Breast epithelium (tissue), 4 donors: ENCODE results near the gene CPM. TPM values are rescaled to one million over a fixed set of nuclear protein-coding genes. Genes with fewer than 3 reads are reported as not detected.

Experiments
- DNase-seq, 2 donors: peaks; one replicate each; pipeline ENCODE4 v3.0.0-alpha.2; 2019; ENCODE audit warnings: low spot score in 2 of 2
- H3K27ac ChIP-seq, 2 donors: fragments of 200-600 bp; sonication (generic) in 1 of 2; one replicate each; pipeline ENCODE4 v1.5.1; 2016 to 2019; ENCODE audit warnings: mild to moderate bottlenecking in 1 of 2
- H3K27me3 ChIP-seq, 2 donors: fragments of 200-600 bp; sonication (generic) in 1 of 2; one replicate each; pipeline versions ENCODE4 v1.5.1 to v1.6.0; 2017 to 2019; ENCODE audit warnings: control low read depth in 1 of 2, mild to moderate bottlenecking in 1 of 2
- H3K36me3 ChIP-seq: fragments of 200-600 bp; one replicate; pipeline ENCODE4 v1.5.1; 2019
- H3K4me1 ChIP-seq, 2 donors: fragments of 200-600 bp; sonication (generic); one replicate each; pipeline ENCODE4 v1.5.1; 2016 to 2019; ENCODE audit warnings: control low read depth in 1 of 2
- H3K4me3 ChIP-seq, 3 donors: fragments of 200-600 bp; sonication (generic); 1 replicate in 2 of 3; 2 replicates in 1 of 3; pipeline ENCODE4 v1.5.1; 2016 to 2019; ENCODE audit warnings: mild to moderate bottlenecking in 3 of 3, moderate library complexity in 2 of 3
- H3K9me3 ChIP-seq, 2 donors: fragments of 200-600 bp; sonication (generic) in 1 of 2; one replicate each; pipeline ENCODE4 v1.5.1; 2016 to 2019; ENCODE audit warnings: control low read depth in 1 of 2
- CTCF ChIP-seq, 3 donors: fragments of 450-650 bp; IDR thresholded peaks; one replicate each; pipeline ENCODE4 v1.5.1; 2016 to 2017; ENCODE audit warnings: antibody characterized with exemption in 3 of 3, mild to moderate bottlenecking in 3 of 3, moderate library complexity in 3 of 3
- POLR2A ChIP-seq: fragments of 450-650 bp; IDR thresholded peaks from one replicate; pipeline ENCODE4 v1.6.1; 2016; ENCODE audit warnings: antibody characterized with exemption, mild to moderate bottlenecking, moderate library complexity
- POLR2AphosphoS5 ChIP-seq, 3 donors: sonication (generic); formaldehyde crosslinking; IDR thresholded peaks; one replicate each; pipeline ENCODE4 v1.6.1; 2017; ENCODE audit warnings: antibody characterized with exemption in 3 of 3
- intact Hi-C: fragments of 100-400 bp; cut with DNase I; formaldehyde crosslinking; loops from one replicate; pipeline ENCODE4 v1.15.1; 2023; ENCODE audit warnings: low total_unique reads
- total RNA-seq, 3 donors: library from RNA; depleted of rRNA; stranded (reverse); fragments of >200 nt; gene quantifications; one replicate each; pipeline ENCODE4 v1.1.0, GENCODE V29; 2016

The CPM gene
- total RNA-seq, 3 donors from 2014 or later: 63.4 to 1,281 (median 78.3) TPM

GRCh38 chr12:68911197-68911718 lies 21.7 kb downstream of the CPM start:
- Histone ChIP-seq H3K4me3 (no peak overlapping the region), H3K36me3 (no peaks in the 10 kb centered on the region), H3K9me3 (no peaks in the 10 kb centered on the region), H3K27ac (no peak overlapping the region), H3K4me1 (no peaks in the 10 kb centered on the region), H3K27me3 (no peaks in the 10 kb centered on the region)
- no peak for DNase-seq
- no peak for TF ChIP-seq CTCF (IDR thresholded peaks at IDR 0.05)
- TF ChIP-seq POLR2A: no peak
- no peak for TF ChIP-seq POLR2AphosphoS5 (IDR thresholded peaks at IDR 0.05)
- intact Hi-C loops: loop anchor here (10.0 kb wide), 1 partner anchor 1216 kb away; no protein-coding TSS in a partner anchor

- no peaks in the 10 kb centered on the region for H3K9me3 ChIP-seq
Measured at GRCh38 chr12:68910128-68910527, 22.8 kb downstream of the CPM start.

GRCh38 chr12:68908076-68908475 lies 24.9 kb downstream of the CPM start:
- Histone ChIP-seq H3K27ac (no peak overlapping the region), H3K36me3 (no peaks in the 10 kb centered on the region), H3K4me1 (no peaks in the 10 kb centered on the region), H3K4me3 (no peak overlapping the region), H3K9me3 (no peaks in the 10 kb centered on the region), H3K27me3 (no peaks in the 10 kb centered on the region)
- no peak for DNase-seq
- no peak for TF ChIP-seq CTCF (IDR thresholded peaks at IDR 0.05)
- TF ChIP-seq POLR2A: no peak
- intact Hi-C loops: no loop called here

More at GRCh38 chr12:68910128-68910527, 22.8 kb downstream of the CPM start:
- intact Hi-C loops: loop anchor here (10.0 kb wide), 1 partner anchor 1215 kb away; no protein-coding TSS in a partner anchor
- no peaks in the 10 kb centered on the region for H3K36me3 ChIP-seq
- DNase-seq: no peak
- H3K4me3 ChIP-seq: no peak overlapping the region
- no peak overlapping the region for H3K27ac ChIP-seq
- TF ChIP-seq POLR2AphosphoS5 (IDR thresholded peaks at IDR 0.05): no peak
- no peak for TF ChIP-seq CTCF (IDR thresholded peaks at IDR 0.05)
- no peak for TF ChIP-seq POLR2A
- H3K27me3 ChIP-seq: no peaks in the 10 kb centered on the region
- no peaks in the 10 kb centered on the region for H3K4me1 ChIP-seq

GRCh38 chr12:68905733-68906132 lies 27.2 kb downstream of the CPM start:
- Histone ChIP-seq H3K27ac (no peak overlapping the region), H3K36me3 (no peaks in the 10 kb centered on the region), H3K27me3 (no peaks in the 10 kb centered on the region), H3K9me3 (no peaks in the 10 kb centered on the region), H3K4me1 (no peaks in the 10 kb centered on the region), H3K4me3 (no peak overlapping the region)
- no peak for DNase-seq
- intact Hi-C loops: no loop called here
- TF ChIP-seq POLR2A (no peak), CTCF (IDR thresholded peaks at IDR 0.05) (no peak), POLR2AphosphoS5 (IDR thresholded peaks at IDR 0.05) (no peak)

- Histone ChIP-seq H3K4me3 (no peak overlapping the region), H3K27me3 (no peaks in the 10 kb centered on the region), H3K27ac (no peak overlapping the region), H3K9me3 (no peaks in the 10 kb centered on the region), H3K36me3 (no peaks in the 10 kb centered on the region), H3K4me1 (no peaks in the 10 kb centered on the region)
- no peak for DNase-seq
- intact Hi-C loops: no loop called here
- no peak for TF ChIP-seq CTCF (IDR thresholded peaks at IDR 0.05)
- no peak for TF ChIP-seq POLR2A
- TF ChIP-seq POLR2AphosphoS5 (IDR thresholded peaks at IDR 0.05): no peak
Measured at GRCh38 chr12:68904351-68904962, 28.5 kb downstream of the CPM start.
